ENCODE data around the gene EXO1. TPM values are rescaled to one million over a fixed set of nuclear protein-coding genes. Genes with fewer than 3 reads are reported as not detected.
"Not testable (repeated sequence)": the region's sequence is repeated elsewhere in the genome, so short reads cannot be mapped to it uniquely, and the experiment has no call there.

Gene EXO1
- 1 to 10 TPM in 1 of 6 donors, under 1 TPM in 3, not detected in 2; 0.44 to 2.7 (median 0.79) TPM for polyA plus RNA-seq (ENCODE audit: low read depth in 6 of 6)

- H3K4me3 Mint-ChIP-seq, result peak within 1 kb of the TSS; percentile 96 to 100 (median 98)
- no peaks in the 10 kb centered on the region for H3K27me3 Mint-ChIP-seq
- peak; percentile 88 for DNase-seq
- H3K4me1 Mint-ChIP-seq, result peaks cover 8 to 14% (median 13%) of the 10 kb centered on the region in 3 donors
- peak within 1 kb of the TSS; percentile 95 to 100 (median 98) for H3K27ac Mint-ChIP-seq
- no peaks in the 10 kb centered on the region for H3K36me3 Mint-ChIP-seq
- peak; percentile 96 to 97 for ATAC-seq (ENCODE audit: low read depth in 2 of 2)
- no peaks in the 10 kb centered on the region for H3K9me3 Mint-ChIP-seq
These were observed at the start of gene EXO1 for GRCh38 chr1:241847796-241848685. Gene EXO1 (plus strand): TSS chr1:241848204. CDS start chr1:241850426, 2,222 bp downstream.

- Mint-ChIP-seq H3K27ac (no peak overlapping the region), H3K4me1 (no peaks in the 10 kb centered on the region), H3K4me3 (no peak overlapping the region), H3K9me3 (no peaks in the 10 kb centered on the region), H3K36me3 (no peaks in the 10 kb centered on the region), H3K27me3 (peaks cover 8 to 14% (median 13%) of the 10 kb centered on the region in 3 donors)
- ATAC-seq (ENCODE audit: low read depth in 2 of 2) (no peak), DNase-seq (no peak)
These were observed 48.6 kb upstream of the EXO1 start for GRCh38 chr1:241799416-241799815.

GRCh38 chr1:241800640-241801039 lies 47.4 kb upstream of the EXO1 start:
- Mint-ChIP-seq H3K4me1 (no peaks in the 10 kb centered on the region), H3K36me3 (no peaks in the 10 kb centered on the region), H3K27me3 (peaks cover 8 to 13% (median 9%) of the 10 kb centered on the region in 3 donors), H3K27ac (no peak overlapping the region), H3K9me3 (no peaks in the 10 kb centered on the region), H3K4me3 (no peak overlapping the region)
- DNase-seq, result no peak
- ATAC-seq (ENCODE audit: low read depth in 2 of 2), result no peak

- Mint-ChIP-seq H3K4me3 (no peak overlapping the region), H3K9me3 (no peaks in the 10 kb centered on the region), H3K36me3 (no peaks in the 10 kb centered on the region), H3K4me1 (no peaks in the 10 kb centered on the region), H3K27ac (no peak overlapping the region), H3K27me3 (peaks cover 12 to 17% (median 13%) of the 10 kb centered on the region in 3 donors)
- DNase-seq (no peak), ATAC-seq (ENCODE audit: low read depth in 2 of 2) (no peak)
These were observed 45.1 kb upstream of the EXO1 start for GRCh38 chr1:241802863-241803262.

GRCh38 chr1:241804706-241805105 lies 43.3 kb upstream of the EXO1 start:
- H3K36me3 Mint-ChIP-seq; DNase-seq; H3K4me3 Mint-ChIP-seq; H3K9me3 Mint-ChIP-seq; ATAC-seq (ENCODE audit: low read depth in 2 of 2); H3K4me1 Mint-ChIP-seq; H3K27ac Mint-ChIP-seq: not testable (repeated sequence)
- peaks cover 8 to 17% (median 10%) of the 10 kb centered on the region in 3 donors for H3K27me3 Mint-ChIP-seq

GRCh38 chr1:241808265-241808664 lies 39.7 kb upstream of the EXO1 start:
- Mint-ChIP-seq H3K36me3 (no peaks in the 10 kb centered on the region), H3K4me3 (no peak overlapping the region), H3K9me3 (no peaks in the 10 kb centered on the region), H3K27ac (peak overlapping the region in 1 of 6 donors; percentile 65), H3K27me3 (peaks cover 9 to 29% (median 11%) of the 10 kb centered on the region in 3 donors), H3K4me1 (no peaks in the 10 kb centered on the region)
- DNase-seq, result no peak
- no peak for ATAC-seq (ENCODE audit: low read depth in 2 of 2)

GRCh38 chr1:241810769-241811405 lies 37.1 kb upstream of the EXO1 start:
- Mint-ChIP-seq H3K4me1 (no peaks in the 10 kb centered on the region), H3K4me3 (no peak overlapping the region), H3K27ac (no peak overlapping the region), H3K9me3 (peaks cover 0 to 1% (median 0%) of the 10 kb centered on the region in 7 donors), H3K36me3 (no peaks in the 10 kb centered on the region), H3K27me3 (peaks cover 8 to 30% (median 9%) of the 10 kb centered on the region in 3 donors)
- DNase-seq, result no peak
- ATAC-seq (ENCODE audit: low read depth in 2 of 2), result peak in 1 of 2 donors; percentile 16

GRCh38 chr1:241813768-241814320 lies 34.2 kb upstream of the EXO1 start:
- peaks cover 11 to 15% (median 12%) of the 10 kb centered on the region in 3 donors for H3K4me1 Mint-ChIP-seq
- peaks cover 0 to 1% (median 0%) of the 10 kb centered on the region in 7 donors for H3K9me3 Mint-ChIP-seq
- ATAC-seq (ENCODE audit: low read depth in 2 of 2), result no peak
- no peaks in the 10 kb centered on the region for H3K36me3 Mint-ChIP-seq
- H3K4me3 Mint-ChIP-seq, result no peak overlapping the region
- no peak overlapping the region for H3K27ac Mint-ChIP-seq
- peaks cover 8 to 21% (median 10%) of the 10 kb centered on the region in 3 donors for H3K27me3 Mint-ChIP-seq
- DNase-seq, result no peak

GRCh38 chr1:241816008-241816407 lies 32.0 kb upstream of the EXO1 start:
- DNase-seq, result no peak
- no peak for ATAC-seq (ENCODE audit: low read depth in 2 of 2)
- H3K27me3 Mint-ChIP-seq, result peaks cover 8 to 14% (median 10%) of the 10 kb centered on the region in 3 donors
- H3K36me3 Mint-ChIP-seq, result no peaks in the 10 kb centered on the region
- peaks cover 0 to 1% (median 0%) of the 10 kb centered on the region in 7 donors for H3K9me3 Mint-ChIP-seq
- peaks cover 11 to 15% (median 12%) of the 10 kb centered on the region in 3 donors for H3K4me1 Mint-ChIP-seq
- H3K4me3 Mint-ChIP-seq, result no peak overlapping the region
- H3K27ac Mint-ChIP-seq, result no peak overlapping the region

- H3K27ac Mint-ChIP-seq, result no peak overlapping the region
- peak overlapping the region in 1 of 8 donors; percentile 8 for H3K4me3 Mint-ChIP-seq
- DNase-seq (no peak), ATAC-seq (ENCODE audit: low read depth in 2 of 2) (no peak)
- H3K4me1 Mint-ChIP-seq, result peaks cover 11 to 15% (median 12%) of the 10 kb centered on the region in 3 donors
- peaks cover 0 to 1% (median 0%) of the 10 kb centered on the region in 7 donors for H3K9me3 Mint-ChIP-seq
- H3K27me3 Mint-ChIP-seq, result peaks cover 0 to 5% (median 4%) of the 10 kb centered on the region in 3 donors
- H3K36me3 Mint-ChIP-seq, result no peaks in the 10 kb centered on the region
These were observed 30.6 kb upstream of the EXO1 start for GRCh38 chr1:241817331-241817792.

- Mint-ChIP-seq H3K9me3 (peaks cover 0 to 1% (median 0%) of the 10 kb centered on the region in 7 donors), H3K36me3 (no peaks in the 10 kb centered on the region), H3K4me3 (no peak overlapping the region), H3K4me1 (peaks cover 11 to 15% (median 12%) of the 10 kb centered on the region in 3 donors), H3K27me3 (peaks cover 0 to 5% (median 4%) of the 10 kb centered on the region in 3 donors), H3K27ac (peak overlapping the region in 2 of 6 donors; percentile 19 to 30)
- DNase-seq (peak; percentile 18), ATAC-seq (ENCODE audit: low read depth in 2 of 2) (peak; percentile 66 to 74)
These were observed 29.9 kb upstream of the EXO1 start for GRCh38 chr1:241817956-241818612.

- DNase-seq (no peak), ATAC-seq (ENCODE audit: low read depth in 2 of 2) (no peak)
- Mint-ChIP-seq H3K27me3 (peaks cover 4 to 11% (median 7%) of the 10 kb centered on the region in 3 donors), H3K27ac (no peak overlapping the region), H3K36me3 (no peaks in the 10 kb centered on the region), H3K4me1 (peaks cover 11 to 15% (median 12%) of the 10 kb centered on the region in 3 donors), H3K4me3 (no peak overlapping the region), H3K9me3 (peaks cover 0 to 1% (median 0%) of the 10 kb centered on the region in 7 donors)
These were observed 28.6 kb upstream of the EXO1 start for GRCh38 chr1:241819340-241819866.
